ENCODE data around the gene HIVEP1. TPM values are rescaled to one million over a fixed set of nuclear protein-coding genes. Genes with fewer than 3 reads are reported as not detected.

HIVEP1 gene
- total RNA-seq, 3 donors from 2014 or later (not counting 1 experiment from before 2014, with no cell fraction given) = 26.3 to 37.9 (median 28.4) TPM

- intact Hi-C loops (cut with micrococcal nuclease) = no loop called here
Measured at GRCh38 chr6:12029979-12030737, 18.0 kb downstream of the HIVEP1 start.

GRCh38 chr6:12030993-12031550 is 19.0 kb downstream of the HIVEP1 start:
- peaks cover 24% of the 10 kb centered on the region for H3K36me3 Mint-ChIP-seq
- H3K4me1 ChIP-seq (ENCODE audit: control insufficient read depth, insufficient read depth, low read length) = peaks cover 11% of the 10 kb centered on the region
- DNase-seq (no peak), ATAC-seq (no peak)
- no peaks in the 10 kb centered on the region for H3K27me3 Mint-ChIP-seq (ENCODE audit: low read depth in 2 of 2)
- intact Hi-C loops (cut with micrococcal nuclease) = no loop called here
- H3K4me3 Mint-ChIP-seq = no peak overlapping the region
- no peaks in the 10 kb centered on the region for H3K9me3 ChIP-seq (ENCODE audit: control insufficient read depth, insufficient read depth, low read length)
- no peaks in the 10 kb centered on the region for H3K27me3 ChIP-seq (ENCODE audit: control insufficient read depth, insufficient read depth, low read length)
- H3K27ac ChIP-seq (ENCODE audit: low read length) = no peak overlapping the region
- H3K36me3 ChIP-seq (ENCODE audit: control insufficient read depth, insufficient read depth, low read length) = no peaks in the 10 kb centered on the region
- no peak for TF ChIP-seq CTCF (IDR thresholded peaks at IDR 0.05)
- WGBS (ENCODE audit: insufficient coverage) = 98% methylated on average over 2 of the region's 2 CpGs
- no peak overlapping the region for H3K4me3 ChIP-seq (ENCODE audit: low read length)
- peaks cover 3 to 16% of the 10 kb centered on the region in 2 donors for H3K9me3 Mint-ChIP-seq
- H3K4me1 Mint-ChIP-seq = peaks cover 33 to 57% of the 10 kb centered on the region in 2 donors
- H3K27ac Mint-ChIP-seq = peak overlapping the region; percentile 26

More at GRCh38 chr6:12029979-12030737, 18.0 kb downstream of the HIVEP1 start:
- H3K27me3 Mint-ChIP-seq (ENCODE audit: low read depth in 2 of 2) = no peaks in the 10 kb centered on the region
- no peak for TF ChIP-seq CTCF (IDR thresholded peaks at IDR 0.05)
- Histone ChIP-seq H3K4me1 (ENCODE audit: control insufficient read depth, insufficient read depth, low read length) (peaks cover 11% of the 10 kb centered on the region), H3K27ac (ENCODE audit: low read length) (no peak overlapping the region), H3K27me3 (ENCODE audit: control insufficient read depth, insufficient read depth, low read length) (no peaks in the 10 kb centered on the region), H3K4me3 (ENCODE audit: low read length) (no peak overlapping the region), H3K36me3 (ENCODE audit: control insufficient read depth, insufficient read depth, low read length) (no peaks in the 10 kb centered on the region), H3K9me3 (ENCODE audit: control insufficient read depth, insufficient read depth, low read length) (no peaks in the 10 kb centered on the region)
- no peak for ATAC-seq
- H3K27ac Mint-ChIP-seq = no peak overlapping the region
- 100% methylated on average over 2 of the region's 4 CpGs for WGBS (ENCODE audit: insufficient coverage)
- H3K9me3 Mint-ChIP-seq = peaks cover 3 to 16% of the 10 kb centered on the region in 2 donors
- H3K4me3 Mint-ChIP-seq = no peak overlapping the region
- peaks cover 33 to 58% of the 10 kb centered on the region in 2 donors for H3K4me1 Mint-ChIP-seq
- no peak for DNase-seq
- peaks cover 24% of the 10 kb centered on the region for H3K36me3 Mint-ChIP-seq

- H3K36me3 Mint-ChIP-seq = peaks cover 24% of the 10 kb centered on the region
Measured at GRCh38 chr6:12032783-12033573, 20.9 kb downstream of the HIVEP1 start.

More at GRCh38 chr6:12032783-12033573, 20.9 kb downstream of the HIVEP1 start:
- Mint-ChIP-seq H3K4me3 (peak overlapping the region; percentile 57), H3K27me3 (ENCODE audit: low read depth in 2 of 2) (no peaks in the 10 kb centered on the region), H3K9me3 (peaks cover 3 to 16% of the 10 kb centered on the region in 2 donors), H3K27ac (peak overlapping the region in 1 of 2 donors; percentile 51), H3K4me1 (peaks cover 43 to 59% of the 10 kb centered on the region in 2 donors)
- no peak overlapping the region for H3K4me3 ChIP-seq (ENCODE audit: low read length)
- intact Hi-C loops (cut with micrococcal nuclease) = no loop called here
- no peaks in the 10 kb centered on the region for H3K9me3 ChIP-seq (ENCODE audit: control insufficient read depth, insufficient read depth, low read length)
- 70% methylated on average over 3 of the region's 8 CpGs for WGBS (ENCODE audit: insufficient coverage)
- H3K27me3 ChIP-seq (ENCODE audit: control insufficient read depth, insufficient read depth, low read length) = no peaks in the 10 kb centered on the region
- DNase-seq (no peak), ATAC-seq (no peak)
- peaks cover 15% of the 10 kb centered on the region for H3K4me1 ChIP-seq (ENCODE audit: control insufficient read depth, insufficient read depth, low read length)
- no peak overlapping the region for H3K27ac ChIP-seq (ENCODE audit: low read length)
- H3K36me3 ChIP-seq (ENCODE audit: control insufficient read depth, insufficient read depth, low read length) = no peaks in the 10 kb centered on the region
- TF ChIP-seq CTCF (IDR thresholded peaks at IDR 0.05) = no peak

Measured in natural killer cell (primary cell).